ENCODE measurements around the gene HIRIP3. TPM values are rescaled to one million over a fixed set of nuclear protein-coding genes. Genes with fewer than 3 reads are reported as not detected.
A peak's percentile ranks its signal among the peaks of the same experiment; 100 is the strongest.

The HIRIP3 gene
- total and polyA plus RNA-seq, 2 donors from 2014 or later = 16.0 to 18.7 TPM

- no peak overlapping the region for H3K9ac ChIP-seq (ENCODE audit: low read length in 3 of 3)
- intact Hi-C loops (cut with DNase I) = no loop called here
- FAIRE-seq (no peak), DNase-seq (no peak)
- H3K4me1 ChIP-seq (ENCODE audit: control insufficient read depth in 2 of 3, insufficient read depth in 2 of 3, low read depth in 1 of 3, low read length in 3 of 3) = peaks cover 0 to 11% (median 7%) of the 10 kb centered on the region in 3 donors
- H3K27me3 ChIP-seq (ENCODE audit: control insufficient read depth, insufficient read depth, low read length) = no peaks in the 10 kb centered on the region
- no peaks in the 10 kb centered on the region for H3K9me3 ChIP-seq (ENCODE audit: control insufficient read depth in 2 of 3, insufficient read depth in 1 of 3, low read length in 3 of 3)
- H3K4me3 ChIP-seq (ENCODE audit: low read length in 3 of 3) = no peak overlapping the region
- TF ChIP-seq, protein P1, sequence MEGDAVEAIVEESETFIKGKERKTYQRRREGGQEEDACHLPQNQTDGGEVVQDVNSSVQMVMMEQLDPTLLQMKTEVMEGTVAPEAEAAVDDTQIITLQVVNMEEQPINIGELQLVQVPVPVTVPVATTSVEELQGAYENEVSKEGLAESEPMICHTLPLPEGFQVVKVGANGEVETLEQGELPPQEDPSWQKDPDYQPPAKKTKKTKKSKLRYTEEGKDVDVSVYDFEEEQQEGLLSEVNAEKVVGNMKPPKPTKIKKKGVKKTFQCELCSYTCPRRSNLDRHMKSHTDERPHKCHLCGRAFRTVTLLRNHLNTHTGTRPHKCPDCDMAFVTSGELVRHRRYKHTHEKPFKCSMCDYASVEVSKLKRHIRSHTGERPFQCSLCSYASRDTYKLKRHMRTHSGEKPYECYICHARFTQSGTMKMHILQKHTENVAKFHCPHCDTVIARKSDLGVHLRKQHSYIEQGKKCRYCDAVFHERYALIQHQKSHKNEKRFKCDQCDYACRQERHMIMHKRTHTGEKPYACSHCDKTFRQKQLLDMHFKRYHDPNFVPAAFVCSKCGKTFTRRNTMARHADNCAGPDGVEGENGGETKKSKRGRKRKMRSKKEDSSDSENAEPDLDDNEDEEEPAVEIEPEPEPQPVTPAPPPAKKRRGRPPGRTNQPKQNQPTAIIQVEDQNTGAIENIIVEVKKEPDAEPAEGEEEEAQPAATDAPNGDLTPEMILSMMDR (IDR thresholded peaks at IDR 0.05; ENCODE audit: borderline replicate concordance, extremely low read depth, insufficient read depth) = no peak
- peaks cover 0 to 6% (median 3%) of the 10 kb centered on the region in 3 donors for H3K36me3 ChIP-seq (ENCODE audit: control insufficient read depth in 2 of 3, insufficient read depth in 3 of 3, low read length in 3 of 3)
- H3K27ac ChIP-seq (ENCODE audit: low read depth in 2 of 2, low read length in 2 of 2) = no peak overlapping the region
These were observed 4.2 kb upstream of the HIRIP3 start for GRCh38 chr16:29999605-30000004.

DNA sequence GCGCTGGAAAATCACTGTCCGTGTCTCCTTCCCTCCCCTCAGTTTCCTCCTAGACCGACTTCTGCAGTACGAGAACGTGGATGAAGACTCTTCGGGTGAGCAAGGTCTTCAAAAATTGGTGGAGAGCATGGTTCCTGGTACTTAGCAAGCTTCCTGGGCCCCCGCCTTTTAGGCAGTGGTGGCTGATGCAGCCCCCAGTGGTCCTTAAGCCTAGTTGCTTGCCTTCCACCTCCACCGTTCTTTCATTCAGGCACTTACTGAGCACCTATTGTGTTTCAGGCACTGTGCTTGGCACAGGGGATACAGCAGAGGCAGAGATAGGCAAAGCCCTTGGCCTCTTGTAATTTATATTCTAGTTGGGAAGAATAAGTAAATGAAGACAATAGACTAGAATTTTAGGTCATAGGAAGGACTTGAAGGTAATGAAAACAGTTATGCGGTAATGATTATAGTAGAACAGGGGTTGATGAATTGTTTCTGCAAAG, 1.4 kb upstream of the HIRIP3 start:
- no peak for FAIRE-seq
- H3K4me3 ChIP-seq (ENCODE audit: low read length in 3 of 3) = peak overlapping the region; percentile 96 to 99 (median 98)
- no peak overlapping the region for H3K27ac ChIP-seq (ENCODE audit: low read depth in 2 of 2, low read length in 2 of 2)
- no peaks in the 10 kb centered on the region for H3K9me3 ChIP-seq (ENCODE audit: control insufficient read depth in 2 of 3, insufficient read depth in 1 of 3, low read length in 3 of 3)
- TF ChIP-seq, protein P1 (IDR thresholded peaks at IDR 0.05; ENCODE audit: borderline replicate concordance, extremely low read depth, insufficient read depth) = no peak
- peaks cover 0 to 16% (median 14%) of the 10 kb centered on the region in 3 donors for H3K4me1 ChIP-seq (ENCODE audit: control insufficient read depth in 2 of 3, insufficient read depth in 2 of 3, low read depth in 1 of 3, low read length in 3 of 3)
- H3K27me3 ChIP-seq (ENCODE audit: control insufficient read depth, insufficient read depth, low read length) = no peaks in the 10 kb centered on the region
- H3K9ac ChIP-seq (ENCODE audit: low read length in 3 of 3) = peak overlapping the region; percentile 63 to 99 (median 80)
- H3K36me3 ChIP-seq (ENCODE audit: control insufficient read depth in 2 of 3, insufficient read depth in 3 of 3, low read length in 3 of 3) = peaks cover 0 to 24% (median 4%) of the 10 kb centered on the region in 3 donors
- intact Hi-C loops (cut with DNase I) = no loop called here
- DNase-seq = no peak

DNA sequence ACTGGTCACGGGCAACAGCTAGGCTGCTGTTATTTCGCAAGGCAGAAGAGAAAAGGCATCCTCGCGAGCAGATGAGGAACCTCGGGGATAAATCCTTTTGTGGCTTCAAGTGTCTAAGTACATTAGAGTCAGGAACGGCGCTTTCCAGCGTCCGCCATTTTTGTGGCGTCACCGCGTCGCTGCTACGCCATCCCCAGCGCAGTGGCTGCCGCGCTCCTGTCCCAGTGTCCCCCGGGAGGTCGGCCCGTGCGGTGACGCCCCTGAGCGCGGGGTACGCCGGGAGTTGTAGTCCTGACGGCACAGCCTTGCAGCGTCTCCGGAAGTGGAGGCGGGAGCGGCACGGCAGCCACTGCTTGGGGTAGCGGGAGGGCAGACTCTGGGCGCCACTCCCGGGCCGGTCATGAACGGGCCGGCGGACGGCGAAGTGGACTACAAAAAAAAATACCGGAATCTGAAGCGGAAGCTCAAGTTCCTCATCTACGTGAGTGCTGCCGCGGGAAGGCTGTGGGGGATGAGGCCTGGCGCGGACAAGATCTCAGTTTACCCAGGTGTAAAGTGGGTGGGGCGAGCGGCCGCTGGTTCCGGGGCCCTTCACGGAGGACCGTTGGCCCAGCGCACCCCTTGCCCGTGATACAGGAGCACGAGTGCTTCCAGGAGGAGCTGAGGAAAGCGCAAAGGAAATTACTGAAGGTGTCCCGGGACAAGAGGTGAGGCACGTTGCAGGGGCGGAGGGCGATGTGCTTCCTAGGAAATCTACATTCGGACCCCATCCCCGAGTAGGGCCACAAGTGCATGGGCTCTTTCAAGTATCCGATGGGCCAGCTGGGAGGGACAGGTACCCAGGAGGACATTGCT, 721 bp upstream of the HIRIP3 start, which contains the start of gene INO80E:
Gene INO80E (plus strand): TSS at position 331 of the 855 bp plus-strand sequence. CDS start 70 bp downstream, at position 401.
- H3K27ac ChIP-seq (ENCODE audit: low read depth in 2 of 2, low read length in 2 of 2) = peak within 1 kb of the TSS; percentile 98 to 99
- FAIRE-seq (no peak), DNase-seq (peak; percentile 98 to 100 (median 98))
- peak within 1 kb of the TSS; percentile 80 to 99 (median 92) for H3K9ac ChIP-seq (ENCODE audit: low read length in 3 of 3)
- H3K9me3 ChIP-seq (ENCODE audit: control insufficient read depth in 2 of 3, insufficient read depth in 1 of 3, low read length in 3 of 3) = no peaks in the 10 kb centered on the region
- TF ChIP-seq, protein P1 (IDR thresholded peaks at IDR 0.05; ENCODE audit: borderline replicate concordance, extremely low read depth, insufficient read depth) = no peak
- H3K4me3 ChIP-seq (ENCODE audit: low read length in 3 of 3) = peak within 1 kb of the TSS; percentile 96 to 99 (median 98)
- H3K27me3 ChIP-seq (ENCODE audit: control insufficient read depth, insufficient read depth, low read length) = no peaks in the 10 kb centered on the region
- H3K36me3 ChIP-seq (ENCODE audit: control insufficient read depth in 2 of 3, insufficient read depth in 3 of 3, low read length in 3 of 3) = peaks cover 0 to 24% (median 3%) of the 10 kb centered on the region in 3 donors
- H3K4me1 ChIP-seq (ENCODE audit: control insufficient read depth in 2 of 3, insufficient read depth in 2 of 3, low read depth in 1 of 3, low read length in 3 of 3) = peaks cover 0 to 16% (median 14%) of the 10 kb centered on the region in 3 donors
- intact Hi-C loops (cut with DNase I) = no loop called here

All from kidney (tissue), 14 donors.